ENCODE measurements around the gene SLC2A4RG. TPM values are rescaled to one million over a fixed set of nuclear protein-coding genes. Genes with fewer than 3 reads are reported as not detected.
"Not testable (repeated sequence)": the region's sequence is repeated elsewhere in the genome, so short reads cannot be mapped to it uniquely, and the experiment has no call there.

Gene SLC2A4RG
- total RNA-seq, 1 donor from 2014 or later, result 73.0 TPM

GRCh38 chr20:63767456-63767855 is 27.9 kb downstream of the SLC2A4RG start:
- no peak for DNase-seq (ENCODE audit: low spot score)
- intact Hi-C loops (cut with DNase I), result no loop called here
- ATAC-seq, result no peak

- intact Hi-C loops (cut with DNase I), result no loop called here
- DNase-seq (ENCODE audit: low spot score), result no peak
- ATAC-seq, result no peak
Observed at GRCh38 chr20:63767886-63768285, 28.3 kb downstream of the SLC2A4RG start.

GRCh38 chr20:63768591-63769515 is 29.3 kb downstream of the SLC2A4RG start:
- DNase-seq (ENCODE audit: low spot score) (no peak), ATAC-seq (no peak)
- intact Hi-C loops (cut with DNase I), result no loop called here

GRCh38 chr20:63769891-63770474 is 30.4 kb downstream of the SLC2A4RG start:
- intact Hi-C loops (cut with DNase I), result no loop called here
- ATAC-seq (no peak), DNase-seq (ENCODE audit: low spot score) (no peak)

- DNase-seq (ENCODE audit: low spot score), result no peak
- ATAC-seq, result no peak
- intact Hi-C loops (cut with DNase I), result no loop called here
Observed at GRCh38 chr20:63771046-63771707, 31.6 kb downstream of the SLC2A4RG start.

- peak; percentile 41 for ATAC-seq
- no peak for DNase-seq (ENCODE audit: low spot score)
- intact Hi-C loops (cut with DNase I), result no loop called here
Observed at GRCh38 chr20:63772781-63773518, 33.4 kb downstream of the SLC2A4RG start.

- intact Hi-C loops (cut with DNase I), result no loop called here
Observed at GRCh38 chr20:63773571-63774241, 34.1 kb downstream of the SLC2A4RG start.

GRCh38 chr20:63774306-63774705 is 34.7 kb downstream of the SLC2A4RG start:
- intact Hi-C loops (cut with DNase I), result no loop called here
- DNase-seq (ENCODE audit: low spot score) (no peak), ATAC-seq (no peak)

More at GRCh38 chr20:63773571-63774241, 34.1 kb downstream of the SLC2A4RG start:
- DNase-seq (ENCODE audit: low spot score) (no peak), ATAC-seq (no peak)

- DNase-seq (ENCODE audit: low spot score) (no peak), ATAC-seq (peak; percentile 62)
- intact Hi-C loops (cut with DNase I), result no loop called here
Observed at GRCh38 chr20:63775096-63775978, 35.8 kb downstream of the SLC2A4RG start.

GRCh38 chr20:63776875-63777274 is 37.3 kb downstream of the SLC2A4RG start:
- DNase-seq (ENCODE audit: low spot score); ATAC-seq; intact Hi-C loops (cut with DNase I): not testable (repeated sequence)

GRCh38 chr20:63777614-63778013 is 38.0 kb downstream of the SLC2A4RG start:
- ATAC-seq, result no peak
- no peak for DNase-seq (ENCODE audit: low spot score)
- intact Hi-C loops (cut with DNase I), result no loop called here

- DNase-seq (ENCODE audit: low spot score), result no peak
- ATAC-seq, result no peak
- intact Hi-C loops (cut with DNase I), result no loop called here
Observed at GRCh38 chr20:63778034-63778752, 38.6 kb downstream of the SLC2A4RG start.

GRCh38 chr20:63778857-63779256 is 39.3 kb downstream of the SLC2A4RG start:
- ATAC-seq, result no peak
- intact Hi-C loops (cut with DNase I), result no loop called here

GRCh38 chr20:63781181-63781580 is 41.6 kb downstream of the SLC2A4RG start:
- intact Hi-C loops (cut with DNase I), result no loop called here
- ATAC-seq (no peak), DNase-seq (ENCODE audit: low spot score) (no peak)

More at GRCh38 chr20:63778857-63779256, 39.3 kb downstream of the SLC2A4RG start:
- DNase-seq (ENCODE audit: low spot score), result no peak

GRCh38 chr20:63782051-63782471 is 42.5 kb downstream of the SLC2A4RG start:
- intact Hi-C loops (cut with DNase I), result no loop called here
- ATAC-seq (no peak), DNase-seq (ENCODE audit: low spot score) (no peak)

- no peak for ATAC-seq
- no peak for DNase-seq (ENCODE audit: low spot score)
- intact Hi-C loops (cut with DNase I), result no loop called here
Observed at GRCh38 chr20:63782521-63782971, 43.0 kb downstream of the SLC2A4RG start.

GRCh38 chr20:63783970-63784369 is 44.4 kb downstream of the SLC2A4RG start:
- no peak for ATAC-seq
- intact Hi-C loops (cut with DNase I), result no loop called here
- no peak for DNase-seq (ENCODE audit: low spot score)

Data from sciatic nerve (tissue), 2 donors.